ENCODE measurements around the gene TSSK2.

DNA sequence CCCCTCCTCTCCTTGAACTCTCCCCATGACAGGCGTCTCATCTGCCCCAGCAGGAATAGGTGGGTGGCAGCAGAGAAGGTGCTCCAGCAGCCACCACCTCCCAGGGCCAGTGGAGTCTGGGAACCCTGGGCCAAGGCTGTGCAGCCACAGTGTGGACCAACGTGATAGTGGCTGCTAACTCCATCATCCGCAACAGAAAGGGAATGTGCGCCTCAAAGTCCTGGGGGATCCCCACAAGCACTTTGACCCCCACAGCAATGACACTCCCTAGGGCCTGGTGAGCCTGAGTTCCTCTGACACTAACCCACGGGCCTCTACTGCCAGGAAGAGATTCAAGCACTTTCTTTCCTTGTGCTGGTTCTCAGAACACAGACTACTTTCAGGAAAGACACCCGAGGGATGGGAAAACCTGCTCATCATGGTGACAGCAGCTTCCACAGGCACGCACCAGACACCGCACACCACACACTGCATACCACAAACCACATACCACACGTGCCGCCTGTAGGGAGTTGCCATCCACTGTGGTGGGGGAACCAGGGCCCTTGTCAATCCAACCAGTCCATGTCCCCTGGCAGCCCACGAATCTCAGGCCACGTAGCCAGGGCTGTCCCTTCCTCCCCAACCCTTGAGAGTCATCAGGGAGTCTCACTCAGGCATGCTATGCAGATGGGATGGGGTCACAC is 50.8 kb downstream of the TSSK2 start:
- no peak for TF ChIP-seq POLR2AphosphoS5 (IDR thresholded peaks at IDR 0.05; ENCODE audit: borderline replicate concordance, low read depth, low read length)
- no peak for TF ChIP-seq EZH2 (IDR thresholded peaks at IDR 0.05)
